ENCODE data around the gene FHAD1.

DNA sequence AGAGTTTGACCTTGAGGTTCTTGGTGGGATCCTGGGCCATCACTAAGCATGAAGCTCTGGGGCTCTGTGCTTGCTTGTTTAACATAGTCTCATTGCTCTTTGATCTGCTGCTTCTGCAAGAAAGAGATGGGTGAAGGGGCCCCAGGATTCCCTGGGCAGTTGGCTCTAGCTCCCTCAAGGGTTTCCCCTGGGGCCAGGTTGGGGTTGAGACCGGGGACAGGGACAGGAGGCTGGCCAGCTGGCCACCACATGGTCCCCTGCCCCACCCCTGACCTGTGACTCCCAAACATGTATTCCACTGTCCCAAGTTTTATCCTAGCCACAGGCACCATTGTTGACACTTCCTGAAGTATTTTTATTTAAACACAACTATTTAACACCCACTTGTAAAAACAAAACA, 69.5 kb downstream of the FHAD1 start:
- TF ChIP-seq, protein P1, sequence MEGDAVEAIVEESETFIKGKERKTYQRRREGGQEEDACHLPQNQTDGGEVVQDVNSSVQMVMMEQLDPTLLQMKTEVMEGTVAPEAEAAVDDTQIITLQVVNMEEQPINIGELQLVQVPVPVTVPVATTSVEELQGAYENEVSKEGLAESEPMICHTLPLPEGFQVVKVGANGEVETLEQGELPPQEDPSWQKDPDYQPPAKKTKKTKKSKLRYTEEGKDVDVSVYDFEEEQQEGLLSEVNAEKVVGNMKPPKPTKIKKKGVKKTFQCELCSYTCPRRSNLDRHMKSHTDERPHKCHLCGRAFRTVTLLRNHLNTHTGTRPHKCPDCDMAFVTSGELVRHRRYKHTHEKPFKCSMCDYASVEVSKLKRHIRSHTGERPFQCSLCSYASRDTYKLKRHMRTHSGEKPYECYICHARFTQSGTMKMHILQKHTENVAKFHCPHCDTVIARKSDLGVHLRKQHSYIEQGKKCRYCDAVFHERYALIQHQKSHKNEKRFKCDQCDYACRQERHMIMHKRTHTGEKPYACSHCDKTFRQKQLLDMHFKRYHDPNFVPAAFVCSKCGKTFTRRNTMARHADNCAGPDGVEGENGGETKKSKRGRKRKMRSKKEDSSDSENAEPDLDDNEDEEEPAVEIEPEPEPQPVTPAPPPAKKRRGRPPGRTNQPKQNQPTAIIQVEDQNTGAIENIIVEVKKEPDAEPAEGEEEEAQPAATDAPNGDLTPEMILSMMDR (IDR thresholded peaks at IDR 0.05), result no peak
- no peak for TF ChIP-seq POLR2AphosphoS5 (IDR thresholded peaks at IDR 0.05)
- no peak for TF ChIP-seq POLR2A (IDR thresholded peaks at IDR 0.05)
- TF ChIP-seq EP300 (IDR thresholded peaks at IDR 0.05), result no peak

Measured in upper lobe of left lung (tissue), 4 donors.